ENCODE data around the gene REP15. TPM values are rescaled to one million over a fixed set of nuclear protein-coding genes. Genes with fewer than 3 reads are reported as not detected.

The REP15 gene
- total RNA-seq, 1 experiment from 2014 or later, result 0.86 TPM

GRCh38 chr12:27650011-27650410 lies 46.2 kb upstream of the REP15 start:
- Histone ChIP-seq H3K79me2 (ENCODE audit: insufficient read depth, low read length) (no peaks in the 10 kb centered on the region), H3K9me2 (ENCODE audit: insufficient read depth) (no peaks in the 10 kb centered on the region), H3K4me1 (ENCODE audit: control insufficient read depth in 1 of 2, insufficient read depth in 2 of 2, low read length in 2 of 2) (peaks cover 0 to 2% of the 10 kb centered on the region in 2 experiments; a peak in 1 of 4 replicates), H3K36me3 (ENCODE audit: control insufficient read depth in 1 of 2, insufficient read depth in 2 of 2, low read length in 2 of 2) (peaks cover 0 to 2% of the 10 kb centered on the region in 2 experiments; a peak in 3 of 4 replicates), H4K20me1 (ENCODE audit: insufficient read depth) (no peaks in the 10 kb centered on the region), H3K4me3 (replicated peaks in 1 of 2; ENCODE audit: low read depth in 1 of 2, low read length in 2 of 2) (no peak overlapping the region), H3K27ac (ENCODE audit: low read depth, low read length) (no peak overlapping the region), H3K9me3 (ENCODE audit: control insufficient read depth in 1 of 2, insufficient read depth in 1 of 2, low read depth in 1 of 2, low read length in 2 of 2) (no peaks in the 10 kb centered on the region), H3K27me3 (ENCODE audit: insufficient read depth, low read length) (no peaks in the 10 kb centered on the region), H2AFZ (ENCODE audit: low read depth, low read length, poor library complexity, severe bottlenecking) (no peak overlapping the region), H3K9ac (ENCODE audit: low read length) (no peak overlapping the region), H3K4me2 (ENCODE audit: low read length) (no peak overlapping the region)
- intact Hi-C loops (cut with micrococcal nuclease), result no loop called here
- TF ChIP-seq ATF3 (IDR thresholded peaks at IDR 0.05) (no peak), CBX3 (IDR thresholded peaks at IDR 0.05; ENCODE audit: low read depth) (no peak), FOSL1 (IDR thresholded peaks at IDR 0.05; ENCODE audit: low read depth) (no peak), EGR1 (IDR thresholded peaks at IDR 0.05; ENCODE audit: low read depth) (no peak), SP1 (IDR thresholded peaks at IDR 0.05; ENCODE audit: low read depth) (no peak), ZNF274 (IDR thresholded peaks at IDR 0.05; ENCODE audit: low read depth, low read length) (no peak), CEBPB (IDR thresholded peaks at IDR 0.05; ENCODE audit: low read depth) (no peak), SIN3A (IDR thresholded peaks at IDR 0.05; ENCODE audit: low read depth) (no peak), ELF1 (IDR thresholded peaks at IDR 0.05; ENCODE audit: borderline replicate concordance, low read depth) (no peak), JUND (IDR thresholded peaks at IDR 0.05) (no peak), EZH2phosphoT487 (IDR thresholded peaks at IDR 0.05; ENCODE audit: borderline replicate concordance) (no peak), ZFX (IDR thresholded peaks at IDR 0.05) (no peak), YY1 (IDR thresholded peaks at IDR 0.05; ENCODE audit: extremely low read depth, insufficient replicate concordance, low read depth, low read length) (no peak), POLR2AphosphoS5 (IDR thresholded peaks at IDR 0.05; ENCODE audit: low read depth, low read length) (no peak), EZH2 (IDR thresholded peaks at IDR 0.05) (no peak)
- TF ChIP-seq, protein P1, sequence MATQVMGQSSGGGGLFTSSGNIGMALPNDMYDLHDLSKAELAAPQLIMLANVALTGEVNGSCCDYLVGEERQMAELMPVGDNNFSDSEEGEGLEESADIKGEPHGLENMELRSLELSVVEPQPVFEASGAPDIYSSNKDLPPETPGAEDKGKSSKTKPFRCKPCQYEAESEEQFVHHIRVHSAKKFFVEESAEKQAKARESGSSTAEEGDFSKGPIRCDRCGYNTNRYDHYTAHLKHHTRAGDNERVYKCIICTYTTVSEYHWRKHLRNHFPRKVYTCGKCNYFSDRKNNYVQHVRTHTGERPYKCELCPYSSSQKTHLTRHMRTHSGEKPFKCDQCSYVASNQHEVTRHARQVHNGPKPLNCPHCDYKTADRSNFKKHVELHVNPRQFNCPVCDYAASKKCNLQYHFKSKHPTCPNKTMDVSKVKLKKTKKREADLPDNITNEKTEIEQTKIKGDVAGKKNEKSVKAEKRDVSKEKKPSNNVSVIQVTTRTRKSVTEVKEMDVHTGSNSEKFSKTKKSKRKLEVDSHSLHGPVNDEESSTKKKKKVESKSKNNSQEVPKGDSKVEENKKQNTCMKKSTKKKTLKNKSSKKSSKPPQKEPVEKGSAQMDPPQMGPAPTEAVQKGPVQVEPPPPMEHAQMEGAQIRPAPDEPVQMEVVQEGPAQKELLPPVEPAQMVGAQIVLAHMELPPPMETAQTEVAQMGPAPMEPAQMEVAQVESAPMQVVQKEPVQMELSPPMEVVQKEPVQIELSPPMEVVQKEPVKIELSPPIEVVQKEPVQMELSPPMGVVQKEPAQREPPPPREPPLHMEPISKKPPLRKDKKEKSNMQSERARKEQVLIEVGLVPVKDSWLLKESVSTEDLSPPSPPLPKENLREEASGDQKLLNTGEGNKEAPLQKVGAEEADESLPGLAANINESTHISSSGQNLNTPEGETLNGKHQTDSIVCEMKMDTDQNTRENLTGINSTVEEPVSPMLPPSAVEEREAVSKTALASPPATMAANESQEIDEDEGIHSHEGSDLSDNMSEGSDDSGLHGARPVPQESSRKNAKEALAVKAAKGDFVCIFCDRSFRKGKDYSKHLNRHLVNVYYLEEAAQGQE (IDR thresholded peaks at IDR 0.05; ENCODE audit: low read depth), result no peak
- TF ChIP-seq, protein P2, sequence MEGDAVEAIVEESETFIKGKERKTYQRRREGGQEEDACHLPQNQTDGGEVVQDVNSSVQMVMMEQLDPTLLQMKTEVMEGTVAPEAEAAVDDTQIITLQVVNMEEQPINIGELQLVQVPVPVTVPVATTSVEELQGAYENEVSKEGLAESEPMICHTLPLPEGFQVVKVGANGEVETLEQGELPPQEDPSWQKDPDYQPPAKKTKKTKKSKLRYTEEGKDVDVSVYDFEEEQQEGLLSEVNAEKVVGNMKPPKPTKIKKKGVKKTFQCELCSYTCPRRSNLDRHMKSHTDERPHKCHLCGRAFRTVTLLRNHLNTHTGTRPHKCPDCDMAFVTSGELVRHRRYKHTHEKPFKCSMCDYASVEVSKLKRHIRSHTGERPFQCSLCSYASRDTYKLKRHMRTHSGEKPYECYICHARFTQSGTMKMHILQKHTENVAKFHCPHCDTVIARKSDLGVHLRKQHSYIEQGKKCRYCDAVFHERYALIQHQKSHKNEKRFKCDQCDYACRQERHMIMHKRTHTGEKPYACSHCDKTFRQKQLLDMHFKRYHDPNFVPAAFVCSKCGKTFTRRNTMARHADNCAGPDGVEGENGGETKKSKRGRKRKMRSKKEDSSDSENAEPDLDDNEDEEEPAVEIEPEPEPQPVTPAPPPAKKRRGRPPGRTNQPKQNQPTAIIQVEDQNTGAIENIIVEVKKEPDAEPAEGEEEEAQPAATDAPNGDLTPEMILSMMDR (IDR thresholded peaks at IDR 0.05 in 2 of 3, conservative IDR thresholded peaks at IDR 0.05 in 1 of 3; ENCODE audit: borderline replicate concordance in 1 of 3, insufficient read depth in 1 of 3, low read depth in 2 of 3, low read length in 2 of 3), result no peak
- TF ChIP-seq, protein P3, sequence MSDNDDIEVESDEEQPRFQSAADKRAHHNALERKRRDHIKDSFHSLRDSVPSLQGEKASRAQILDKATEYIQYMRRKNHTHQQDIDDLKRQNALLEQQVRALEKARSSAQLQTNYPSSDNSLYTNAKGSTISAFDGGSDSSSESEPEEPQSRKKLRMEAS (IDR thresholded peaks at IDR 0.05), result no peak
- ChIA-PET CTCF (no interaction called here), POLR2A (no interaction called here), RAD21 (ENCODE audit: low non-redundant PET in 1 of 2, low total read pairs in 2 of 2, uncharacterized antibody in 2 of 2, unreplicated experiment in 2 of 2) (no interaction called here)
- no TSS peak for BruUV-seq (replicated peaks)
- ATAC-seq (no peak), DNase-seq (ENCODE audit: low read depth, low spot score) (no peak)

All from HCT116 (cell line).